ENCODE measurements around the gene NBPF11. TPM values are rescaled to one million over a fixed set of nuclear protein-coding genes. Genes with fewer than 3 reads are reported as not detected.

Gene NBPF11
- total RNA-seq, 3 donors from 2014 or later (not counting 1 experiment from before 2014, with no cell fraction given): 22.5 to 24.2 (median 22.6) TPM

Other genes starting within 250 kb of the NBPF11 start
- not detected for gene GJA8, start 249.5 kb downstream of the NBPF11 start, total RNA-seq
- 10 to 100 TPM; 18.5 to 28.4 (median 24.5) TPM for gene GPR89B, start 223.9 kb downstream of the NBPF11 start, total RNA-seq

All from natural killer cell (primary cell).